GM23248 (cell line): ENCODE data around the gene ZNF862. TPM values are rescaled to one million over a fixed set of nuclear protein-coding genes. Genes with fewer than 3 reads are reported as not detected.

ENCODE experiments used
- DNase-seq: peaks from one replicate; pipeline ENCODE4 v3.0.0-alpha.2; 2015
- H2AFZ ChIP-seq: fragments of 200-600 bp; sonication (generic); 2 replicates; pipeline ENCODE4 v1.6.1; 2016; ENCODE audit warnings: antibody characterized with exemption
- H3F3A ChIP-seq: fragments of 200-600 bp; sonication (generic); 2 replicates; pipeline ENCODE4 v1.6.1; 2016; ENCODE audit warnings: mild to moderate bottlenecking, antibody characterized with exemption, mixed run types; ENCODE audit not compliant: insufficient read depth
- H3K27ac ChIP-seq: fragments of 200-600 bp; sonication (generic); 2 replicates; pipeline ENCODE4 v1.5.1; 2016; ENCODE audit warnings: mild to moderate bottlenecking
- H3K27me3 ChIP-seq: fragments of 200-600 bp; sonication (generic); replicated peaks from 2 replicates; pipeline ENCODE4 v1.6.1; 2016; ENCODE audit warnings: mild to moderate bottlenecking; ENCODE audit not compliant: insufficient read depth
- H3K36me3 ChIP-seq: fragments of 200-600 bp; sonication (generic); 2 replicates; pipeline ENCODE4 v1.6.1; 2016; ENCODE audit warnings: low read depth, mild to moderate bottlenecking
- H3K4me1 ChIP-seq: fragments of 200-600 bp; sonication (generic); 2 replicates; pipeline ENCODE4 v1.6.1; 2016; ENCODE audit warnings: mild to moderate bottlenecking; ENCODE audit not compliant: insufficient read depth
- H3K4me2 ChIP-seq: fragments of 200-600 bp; sonication (generic); one replicate; pipeline ENCODE4 v1.6.1; 2016; ENCODE audit warnings: mild to moderate bottlenecking; ENCODE audit not compliant: unreplicated experiment
- H3K4me3 ChIP-seq: fragments of 200-600 bp; sonication (generic); 2 replicates; pipeline ENCODE4 v1.5.1; 2016; ENCODE audit warnings: mild to moderate bottlenecking
- H3K79me2 ChIP-seq: fragments of 200-600 bp; sonication (generic); 2 replicates; pipeline ENCODE4 v1.6.1; 2016; ENCODE audit warnings: mild to moderate bottlenecking; ENCODE audit not compliant: insufficient read depth
- H3K9ac ChIP-seq: fragments of 200-600 bp; sonication (generic); 2 replicates; pipeline ENCODE4 v1.6.1; 2016; ENCODE audit warnings: mild to moderate bottlenecking
- H3K9me2 ChIP-seq: fragments of 200-600 bp; sonication (generic); 2 replicates; pipeline ENCODE4 v1.6.1; 2016; ENCODE audit warnings: mixed run types, mild to moderate bottlenecking, moderate library complexity; ENCODE audit not compliant: insufficient read depth
- H3K9me3 ChIP-seq: fragments of 200-600 bp; sonication (generic); one replicate; pipeline ENCODE4 v1.6.1; 2017; ENCODE audit warnings: low read depth
- H4K20me1 ChIP-seq: fragments of 200-600 bp; sonication (generic); 2 replicates; pipeline ENCODE4 v1.6.0; 2016; ENCODE audit not compliant: insufficient read depth
- EZH2 ChIP-seq: fragments of 200-600 bp; sonication (generic); IDR thresholded peaks from 2 replicates; pipeline ENCODE4 v1.6.1; 2018; ENCODE audit warnings: antibody characterized with exemption, mild to moderate bottlenecking; ENCODE audit not compliant: insufficient read depth, poor library complexity, severe bottlenecking
- EZH2phosphoT487 ChIP-seq: fragments of 200-600 bp; sonication (generic); IDR thresholded peaks from 2 replicates; pipeline ENCODE4 v1.6.1; 2018; ENCODE audit warnings: antibody characterized with exemption, moderate library complexity, mild to moderate bottlenecking, low read depth; ENCODE audit not compliant: insufficient read depth
- WGBS, 2 experiments: methylation state at CpG; one replicate each; pipeline ENCODE4 v1.1.6; 2015 to 2017; ENCODE audit warnings: low lambda C conversion rate in 2 of 2, low coverage in 1 of 2; ENCODE audit errors: missing lambda C conversion rate in 2 of 2; 5-methylcytosine and 5-hydroxymethylcytosine counted together
- in situ Hi-C: fragments of 300-500 bp; cut with MboI; formaldehyde crosslinking; loops from 2 replicates; pipeline ENCODE4 v1.15.0; 2020
- polyA plus RNA-seq: library from polyadenylated mRNA; unstranded; fragments of >200 nt; fragmentation: Nextera tagmentation; extraction: Ambion mirVana; gene quantifications from 2 replicates; pipeline ENCODE4 v1.2.1, GENCODE V29; 2016
- total RNA-seq: library from RNA; depleted of rRNA; stranded (reverse); fragments of >200 nt; shearing (Covaris generic); gene quantifications from 2 replicates; pipeline ENCODE4 v1.2.3, GENCODE V29; 2014

The ZNF862 gene
- total and polyA plus RNA-seq, 2 experiments from 2014 or later, result 3.5 to 9.7 TPM

- TF ChIP-seq EZH2phosphoT487, result no peak
- TF ChIP-seq EZH2, result no peak
- Histone ChIP-seq H3K4me3 (no peak overlapping the region), H3K27ac (no peak overlapping the region), H3F3A (no peaks in the 10 kb centered on the region), H3K36me3 (peaks cover 8% of the 10 kb centered on the region; the same call in 1 of the 2 replicates), H3K4me1 (no peaks in the 10 kb centered on the region), H3K9ac (no peak overlapping the region), H4K20me1 (no peaks in the 10 kb centered on the region), H2AFZ (no peak overlapping the region), H3K9me2 (no peaks in the 10 kb centered on the region), H3K4me2 (no peak overlapping the region), H3K27me3 (no peaks in the 10 kb centered on the region), H3K79me2 (0 out of 2 replicates have a peak, but pooled peaks cover under 1% of the 10 kb centered on the region), H3K9me3 (no peaks in the 10 kb centered on the region)
- in situ Hi-C loops, result no loop called here
- WGBS, 2 experiments, result 99 to 100% methylated on average over 3 of the region's 3 CpGs
- DNase-seq, result no peak
Observed at GRCh38 chr7:149846436-149847046, 8.4 kb downstream of the ZNF862 start.

DNA sequence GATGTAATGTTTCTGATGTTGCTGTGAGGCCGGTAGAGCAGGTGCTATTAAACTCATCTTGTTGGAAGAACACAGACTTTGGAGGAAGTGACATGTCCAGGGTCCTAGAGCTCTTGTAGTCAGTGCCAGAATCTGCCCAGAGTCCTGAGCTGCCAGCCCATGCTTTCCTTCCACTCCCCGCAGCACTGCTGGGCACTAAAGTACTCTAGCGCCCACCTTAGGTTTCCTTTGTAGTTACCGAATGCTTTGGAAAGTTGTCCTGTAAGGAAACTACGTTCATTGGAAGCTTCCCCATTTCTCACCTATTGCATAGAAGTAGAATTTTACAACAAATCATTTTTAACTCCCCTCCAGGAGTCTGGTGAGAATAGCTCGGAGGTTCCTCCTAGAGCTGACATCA lies 11.0 kb downstream of the ZNF862 start:
- in situ Hi-C loops, result no loop called here
- TF ChIP-seq EZH2phosphoT487 (no peak), EZH2 (no peak)
- H3K79me2 ChIP-seq, result no peaks in the 10 kb centered on the region

GRCh38 chr7:149850007-149850594 lies 11.9 kb downstream of the ZNF862 start:
- in situ Hi-C loops, result no loop called here
- H2AFZ ChIP-seq, result no peak overlapping the region

More for the DNA sequence above, 11.0 kb downstream of the ZNF862 start:
- Histone ChIP-seq H2AFZ (no peak overlapping the region), H3K9me2 (no peaks in the 10 kb centered on the region), H3K4me1 (0 out of 2 replicates have a peak, but pooled peaks cover under 1% of the 10 kb centered on the region), H3K4me3 (no peak overlapping the region), H3K9me3 (no peaks in the 10 kb centered on the region), H3K4me2 (no peak overlapping the region), H3K27me3 (no peaks in the 10 kb centered on the region), H3K9ac (no peak overlapping the region), H3F3A (0 out of 2 replicates have a peak, but pooled peaks cover 3% of the 10 kb centered on the region), H3K36me3 (peaks cover 8% of the 10 kb centered on the region; the same call in 1 of the 2 replicates), H3K27ac (no peak overlapping the region), H4K20me1 (no peaks in the 10 kb centered on the region)
- WGBS, 2 experiments, result 80 to 85% methylated on average over 6 of the region's 6 CpGs
- no peak for DNase-seq

DNA sequence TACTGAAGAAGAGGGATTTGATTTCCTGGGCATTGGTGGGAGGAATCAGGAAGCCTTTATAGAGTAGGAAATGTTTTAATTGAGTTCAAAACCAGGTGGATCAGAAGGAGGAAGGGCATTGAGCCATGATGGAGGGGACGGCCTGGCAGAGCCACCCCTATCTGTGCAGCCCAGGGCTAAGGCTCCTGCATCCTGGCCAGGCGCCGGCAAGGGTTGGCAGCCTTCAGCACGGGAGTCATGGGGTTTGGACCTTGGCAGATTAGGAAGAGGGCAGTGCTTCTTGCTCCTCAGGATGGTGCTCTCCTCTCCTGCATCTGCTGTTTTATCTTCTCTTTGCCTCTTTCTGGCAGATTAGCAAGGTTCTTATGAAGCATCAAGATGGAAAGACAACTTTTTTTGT lies 12.5 kb downstream of the ZNF862 start:
- TF ChIP-seq EZH2phosphoT487 (no peak), EZH2 (no peak)
- 0 out of 2 replicates have a peak, but pooled peaks cover 4% of the 10 kb centered on the region for H3F3A ChIP-seq
- H3K36me3 ChIP-seq, result peaks cover 8% of the 10 kb centered on the region; the same call in 1 of the 2 replicates
- H3K27ac ChIP-seq, result no peak overlapping the region
- DNase-seq, result no peak
- in situ Hi-C loops, result no loop called here
- peaks cover 15% of the 10 kb centered on the region for H3K4me1 ChIP-seq
- H3K9me3 ChIP-seq, result no peaks in the 10 kb centered on the region
- no peaks in the 10 kb centered on the region for H3K27me3 ChIP-seq
- no peaks in the 10 kb centered on the region for H3K79me2 ChIP-seq
- no peak overlapping the region for H2AFZ ChIP-seq
- WGBS, 2 experiments, result 98 to 100% methylated on average over 4 of the region's 4 CpGs
- no peak overlapping the region for H3K4me3 ChIP-seq
- no peak overlapping the region for H3K4me2 ChIP-seq
- no peaks in the 10 kb centered on the region for H4K20me1 ChIP-seq
- H3K9ac ChIP-seq, result no peak overlapping the region
- H3K9me2 ChIP-seq, result no peaks in the 10 kb centered on the region

More at GRCh38 chr7:149850007-149850594, 11.9 kb downstream of the ZNF862 start:
- DNase-seq, result no peak
- no peaks in the 10 kb centered on the region for H3K79me2 ChIP-seq
- no peak overlapping the region for H3K4me2 ChIP-seq
- H3K9me2 ChIP-seq, result no peaks in the 10 kb centered on the region
- no peak overlapping the region for H3K4me3 ChIP-seq
- WGBS, 2 experiments, result 82 to 84% methylated on average over 13 to 16 of the region's 16 CpGs
- H3F3A ChIP-seq, result 0 out of 2 replicates have a peak, but pooled peaks cover 4% of the 10 kb centered on the region
- peaks cover 9% of the 10 kb centered on the region for H3K4me1 ChIP-seq
- no peaks in the 10 kb centered on the region for H3K9me3 ChIP-seq
- no peak overlapping the region for H3K9ac ChIP-seq
- H4K20me1 ChIP-seq, result no peaks in the 10 kb centered on the region
- no peak for TF ChIP-seq EZH2phosphoT487
- no peaks in the 10 kb centered on the region for H3K27me3 ChIP-seq
- peaks cover 8% of the 10 kb centered on the region; the same call in 1 of the 2 replicates for H3K36me3 ChIP-seq
- no peak overlapping the region for H3K27ac ChIP-seq
